GM18505 (cell line): ENCODE data around the gene ZBTB46.

Experiments used
- ATAC-seq: cut with Tn5 transposase; IDR thresholded peaks from one replicate; pipeline ENCODE4 v1.9.1; 2021; ENCODE audit not compliant: unreplicated experiment
- POLR2A ChIP-seq: IDR thresholded peaks from 4 replicates; pipeline ENCODE4 v1.6.1; 2011; ENCODE audit warnings: borderline replicate concordance; ENCODE audit not compliant: insufficient read depth, insufficient read length; ENCODE audit errors: extremely low read depth

The ZBTB46 gene

GRCh38 chr20:63740070-63740626 lies 90.9 kb downstream of the ZBTB46 start:
- TF ChIP-seq POLR2A: peak; percentile 28
- peak; percentile 14 for ATAC-seq

- peak; percentile 34 for TF ChIP-seq POLR2A
- peak; percentile 31 for ATAC-seq
These were observed 91.7 kb downstream of the ZBTB46 start, which contains the start of gene SLC2A4RG for GRCh38 chr20:63739130-63740069. SLC2A4RG (plus strand) TSS chr20:63739776; CDS start chr20:63739913, 137 bp downstream.

- TF ChIP-seq POLR2A: no peak
- no peak for ATAC-seq
These were observed 92.4 kb downstream of the ZBTB46 start for GRCh38 chr20:63738687-63739129.

- ATAC-seq: no peak
- TF ChIP-seq POLR2A: peak; percentile 44
These were observed 92.9 kb downstream of the ZBTB46 start for GRCh38 chr20:63737945-63738686.

GRCh38 chr20:63737695-63737944 lies 93.4 kb downstream of the ZBTB46 start:
- no peak for ATAC-seq
- no peak for TF ChIP-seq POLR2A

GRCh38 chr20:63736893-63737694 lies 94.0 kb downstream of the ZBTB46 start:
- ATAC-seq: no peak
- peak; percentile 10 for TF ChIP-seq POLR2A

GRCh38 chr20:63735859-63736718 lies 95.0 kb downstream of the ZBTB46 start, which contains the start of gene LIME1:
LIME1 (plus strand) TSS chr20:63736664; CDS start chr20:63737550, 886 bp downstream.
- no peak for ATAC-seq
- TF ChIP-seq POLR2A: peak; percentile 42

GRCh38 chr20:63734946-63735858 lies 95.9 kb downstream of the ZBTB46 start:
- no peak for ATAC-seq
- no peak for TF ChIP-seq POLR2A

- no peak for TF ChIP-seq POLR2A
- no peak for ATAC-seq
These were observed 96.7 kb downstream of the ZBTB46 start for GRCh38 chr20:63734111-63734945.

GRCh38 chr20:63733579-63734081 lies 97.4 kb downstream of the ZBTB46 start:
- no peak for TF ChIP-seq POLR2A
- no peak for ATAC-seq
